Suprapubic skin (tissue), 4 donors: ENCODE data around the gene STIP1. TPM values are rescaled to one million over a fixed set of nuclear protein-coding genes. Genes with fewer than 3 reads are reported as not detected.
A peak's percentile ranks its signal among the peaks of the same experiment; 100 is the strongest.

Source experiments
- DNase-seq, 2 donors: peaks; one replicate each; pipeline ENCODE4 v3.0.0-alpha.2; 2019; ENCODE audit warnings: low spot score in 2 of 2
- H3K27ac ChIP-seq: fragments of 200-600 bp; sonication (generic); one replicate; pipeline ENCODE4 v1.5.1; 2019
- H3K27me3 ChIP-seq: fragments of 200-600 bp; sonication (generic); one replicate; pipeline ENCODE4 v1.5.1; 2019
- H3K36me3 ChIP-seq: fragments of 200-600 bp; sonication (generic); one replicate; pipeline ENCODE4 v1.5.1; 2019
- H3K4me1 ChIP-seq: fragments of 200-600 bp; sonication (generic); one replicate; pipeline ENCODE4 v1.5.1; 2019
- H3K4me3 ChIP-seq: fragments of 200-600 bp; sonication (generic); one replicate; pipeline ENCODE4 v1.5.1; 2019; ENCODE audit warnings: mild to moderate bottlenecking
- H3K9me3 ChIP-seq: fragments of 200-600 bp; sonication (generic); one replicate; pipeline ENCODE4 v1.5.1; 2019
- EP300 ChIP-seq: sonication (generic); formaldehyde crosslinking; IDR thresholded peaks from one replicate; pipeline ENCODE4 v1.6.1; 2017; ENCODE audit warnings: antibody characterized with exemption
- POLR2A ChIP-seq, 2 donors: fragments of 450-650 bp; IDR thresholded peaks; one replicate each; pipeline ENCODE4 v1.6.1; 2017; ENCODE audit warnings: antibody characterized with exemption in 2 of 2, mild to moderate bottlenecking in 2 of 2, moderate library complexity in 2 of 2
- POLR2AphosphoS5 ChIP-seq, 3 donors: sonication (generic); formaldehyde crosslinking; IDR thresholded peaks; one replicate each; pipeline ENCODE4 v1.6.1; 2017; ENCODE audit warnings: antibody characterized with exemption in 3 of 3
- WGBS: methylation state at CpG from one replicate; pipeline ENCODE4 v1.1.5; 2018; 5-methylcytosine and 5-hydroxymethylcytosine counted together
- total RNA-seq, 4 donors: library from RNA; depleted of rRNA; stranded (reverse); fragments of >200 nt; gene quantifications; one replicate each; pipeline ENCODE4 v1.1.0, GENCODE V29; 2016
- TF ChIP-seq, protein P1 (sequence below), 2 donors: fragments of 200-600 bp in 1 of 2; fragments of 450-650 bp in 1 of 2; sonication (generic) in 1 of 2; IDR thresholded peaks; one replicate each; pipeline ENCODE4 v1.5.1; 2016 to 2019; ENCODE audit warnings: antibody characterized with exemption in 2 of 2, mild to moderate bottlenecking in 1 of 2, moderate library complexity in 1 of 2

Gene STIP1
- total RNA-seq, 4 donors from 2014 or later = 47.1 to 93.9 (median 87.4) TPM

DNA sequence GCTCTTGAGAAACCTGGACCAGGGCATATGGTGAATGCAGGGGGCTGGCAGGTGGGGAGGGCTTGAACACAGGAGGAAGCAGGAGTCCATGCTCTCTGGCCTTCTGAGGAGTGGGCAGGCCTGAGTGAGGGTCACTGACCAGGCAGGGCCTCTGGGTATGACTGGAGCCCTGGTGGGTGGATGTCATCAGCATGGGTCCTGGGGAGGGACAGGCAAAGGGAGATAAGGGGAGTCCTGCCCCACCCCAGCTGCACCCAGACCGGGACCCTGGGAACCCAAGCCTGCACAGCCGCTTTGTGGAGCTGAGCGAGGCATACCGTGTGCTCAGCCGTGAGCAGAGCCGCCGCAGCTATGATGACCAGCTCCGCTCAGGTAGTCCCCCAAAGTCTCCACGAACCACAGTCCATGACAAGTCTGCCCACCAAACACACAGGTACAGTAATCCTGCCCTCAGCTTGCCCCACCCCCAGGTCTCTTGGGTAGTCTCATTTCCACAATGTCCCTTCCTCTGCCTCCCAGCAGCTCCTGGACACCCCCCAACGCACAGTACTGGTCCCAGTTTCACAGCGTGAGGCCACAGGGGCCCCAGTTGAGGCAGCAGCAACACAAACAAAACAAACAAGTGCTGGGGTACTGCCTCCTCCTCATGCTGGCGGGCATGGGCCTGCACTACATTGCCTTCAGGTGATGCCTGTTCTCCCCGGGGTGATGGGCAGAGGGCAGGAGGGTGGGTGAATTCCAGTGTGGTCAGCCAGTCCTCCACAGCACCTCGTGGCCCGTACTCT lies 46.4 kb downstream of the STIP1 start:
- Histone ChIP-seq H3K27me3 (no peaks in the 10 kb centered on the region), H3K4me3 (no peak overlapping the region), H3K9me3 (no peaks in the 10 kb centered on the region), H3K27ac (no peak overlapping the region), H3K4me1 (peaks cover 82% of the 10 kb centered on the region), H3K36me3 (peaks cover 3% of the 10 kb centered on the region)
- peak in 1 of 2 donors; percentile 68 for DNase-seq
- WGBS = 74% methylated on average over 15 of the region's 15 CpGs
- TF ChIP-seq POLR2AphosphoS5 (IDR thresholded peaks at IDR 0.05) = no peak
- no peak for TF ChIP-seq EP300
- TF ChIP-seq, protein P1, sequence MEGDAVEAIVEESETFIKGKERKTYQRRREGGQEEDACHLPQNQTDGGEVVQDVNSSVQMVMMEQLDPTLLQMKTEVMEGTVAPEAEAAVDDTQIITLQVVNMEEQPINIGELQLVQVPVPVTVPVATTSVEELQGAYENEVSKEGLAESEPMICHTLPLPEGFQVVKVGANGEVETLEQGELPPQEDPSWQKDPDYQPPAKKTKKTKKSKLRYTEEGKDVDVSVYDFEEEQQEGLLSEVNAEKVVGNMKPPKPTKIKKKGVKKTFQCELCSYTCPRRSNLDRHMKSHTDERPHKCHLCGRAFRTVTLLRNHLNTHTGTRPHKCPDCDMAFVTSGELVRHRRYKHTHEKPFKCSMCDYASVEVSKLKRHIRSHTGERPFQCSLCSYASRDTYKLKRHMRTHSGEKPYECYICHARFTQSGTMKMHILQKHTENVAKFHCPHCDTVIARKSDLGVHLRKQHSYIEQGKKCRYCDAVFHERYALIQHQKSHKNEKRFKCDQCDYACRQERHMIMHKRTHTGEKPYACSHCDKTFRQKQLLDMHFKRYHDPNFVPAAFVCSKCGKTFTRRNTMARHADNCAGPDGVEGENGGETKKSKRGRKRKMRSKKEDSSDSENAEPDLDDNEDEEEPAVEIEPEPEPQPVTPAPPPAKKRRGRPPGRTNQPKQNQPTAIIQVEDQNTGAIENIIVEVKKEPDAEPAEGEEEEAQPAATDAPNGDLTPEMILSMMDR (IDR thresholded peaks at IDR 0.05) = no peak
- TF ChIP-seq POLR2A (IDR thresholded peaks at IDR 0.05) = no peak

DNA sequence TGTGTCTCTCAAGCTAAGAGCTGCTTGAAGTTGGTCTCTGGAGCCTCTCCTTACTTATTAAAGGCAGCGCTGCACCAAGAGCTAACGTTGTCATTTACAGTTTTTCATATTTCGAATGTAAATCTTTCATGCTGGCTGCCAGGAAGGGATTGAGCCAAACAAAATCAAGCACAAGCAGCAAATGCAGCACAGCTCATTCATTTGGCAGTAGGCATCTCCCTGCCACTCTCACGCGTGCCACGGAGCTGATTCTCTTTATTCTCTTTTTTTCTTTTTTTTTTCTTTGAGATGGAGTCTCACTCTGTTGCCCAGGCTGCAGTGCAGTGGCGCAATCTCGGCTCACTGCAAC lies 47.0 kb downstream of the STIP1 start:
- H3K4me1 ChIP-seq = peaks cover 82% of the 10 kb centered on the region
- no peaks in the 10 kb centered on the region for H3K27me3 ChIP-seq
- H3K4me3 ChIP-seq = no peak overlapping the region
- no peaks in the 10 kb centered on the region for H3K9me3 ChIP-seq
- no peak overlapping the region for H3K27ac ChIP-seq
- TF ChIP-seq POLR2AphosphoS5 (IDR thresholded peaks at IDR 0.05) (no peak), POLR2A (IDR thresholded peaks at IDR 0.05) (no peak), EP300 (no peak)
- TF ChIP-seq, protein P1 (IDR thresholded peaks at IDR 0.05) = no peak
- H3K36me3 ChIP-seq = peaks cover 7% of the 10 kb centered on the region
- DNase-seq = no peak
- 66% methylated on average over 8 of the region's 8 CpGs for WGBS

DNA sequence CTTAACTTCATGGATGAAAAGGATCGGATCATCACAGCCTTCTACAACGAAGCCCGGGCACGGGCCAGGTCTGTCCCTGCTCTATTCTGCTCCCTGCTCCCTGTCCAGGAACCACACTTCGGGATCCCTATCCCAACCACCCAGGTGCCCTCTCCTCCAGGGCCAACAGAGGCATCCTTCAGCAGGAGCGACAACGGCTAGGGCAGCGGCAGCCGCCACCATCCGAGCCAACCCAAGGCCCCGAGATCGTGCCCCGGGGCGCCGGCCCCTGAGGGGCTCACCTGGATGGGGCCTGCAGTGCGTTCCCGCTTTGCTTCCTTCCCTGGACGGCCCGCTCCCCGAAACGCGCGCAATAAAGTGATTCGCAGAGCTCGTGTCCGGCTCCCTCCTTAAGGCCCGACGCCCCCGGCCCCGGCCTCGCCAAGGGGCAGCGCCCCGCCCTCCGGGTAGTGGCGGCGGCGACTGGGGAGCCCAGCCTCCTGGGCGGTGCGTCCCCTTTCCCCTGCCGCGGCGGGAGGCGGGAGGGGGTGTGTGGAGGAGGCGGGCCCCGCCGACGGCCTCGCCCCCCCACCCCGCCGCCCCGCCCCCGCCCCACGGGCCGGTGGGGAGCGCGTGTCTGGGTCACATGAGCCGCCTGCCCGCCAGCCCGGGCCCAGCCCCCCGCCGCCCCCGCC lies 48.1 kb downstream of the STIP1 start, which contains the start of gene VEGFB:
TSS of gene VEGFB (plus strand) at position 672 of the 674 bp plus-strand sequence. CDS start 250 bp downstream, outside the sequence.
- H3K9me3 ChIP-seq = no peaks in the 10 kb centered on the region
- H3K36me3 ChIP-seq = peaks cover 18% of the 10 kb centered on the region
- peak in 1 of 2 donors; percentile 85 for DNase-seq
- H3K27ac ChIP-seq = peak within 1 kb of the TSS; percentile 86
- no peaks in the 10 kb centered on the region for H3K27me3 ChIP-seq
- peak within 1 kb of the TSS; percentile 73 for H3K4me3 ChIP-seq
- WGBS = 4% methylated on average over 13 of the region's 62 CpGs
- TF ChIP-seq EP300 = no peak
- no peak for TF ChIP-seq POLR2A (IDR thresholded peaks at IDR 0.05)
- TF ChIP-seq, protein P1 (IDR thresholded peaks at IDR 0.05) = no peak
- peaks cover 89% of the 10 kb centered on the region for H3K4me1 ChIP-seq

DNA sequence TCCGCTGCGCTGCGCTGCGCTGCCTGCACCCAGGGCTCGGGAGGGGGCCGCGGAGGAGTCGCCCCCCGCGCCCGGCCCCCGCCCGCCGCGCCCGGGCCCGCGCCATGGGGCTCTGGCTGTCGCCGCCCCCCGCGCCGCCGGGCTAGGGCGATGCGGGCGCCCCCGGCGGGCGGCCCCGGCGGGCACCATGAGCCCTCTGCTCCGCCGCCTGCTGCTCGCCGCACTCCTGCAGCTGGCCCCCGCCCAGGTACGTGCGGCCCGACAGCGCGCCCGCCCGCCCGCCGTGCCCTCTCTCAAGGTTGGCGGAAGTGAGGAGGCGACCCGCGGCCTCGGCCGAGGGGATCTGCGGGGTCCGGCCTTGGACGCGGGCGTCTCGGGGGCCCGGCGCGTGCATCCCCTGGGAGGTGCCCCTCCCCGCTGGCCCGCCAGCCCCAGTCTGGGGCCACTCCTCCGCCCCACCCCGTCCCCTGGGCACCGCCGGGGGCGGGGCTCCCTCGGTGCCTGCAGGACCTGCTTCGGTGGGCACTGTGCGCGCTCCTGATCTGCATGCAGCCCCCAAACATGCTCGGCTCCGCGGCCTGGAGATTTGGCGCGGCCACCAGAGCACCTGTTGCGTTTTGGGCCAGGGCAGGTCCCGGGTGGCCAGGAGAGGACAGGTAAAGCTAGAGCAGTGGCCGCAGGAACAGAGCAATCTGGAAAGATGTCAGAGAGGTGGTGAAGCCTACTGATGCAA lies 48.8 kb downstream of the STIP1 start:
- no peak for DNase-seq
- peaks cover 91% of the 10 kb centered on the region for H3K4me1 ChIP-seq
- H3K9me3 ChIP-seq = no peaks in the 10 kb centered on the region
- 7% methylated on average over 3 of the region's 80 CpGs for WGBS
- TF ChIP-seq, protein P1 (IDR thresholded peaks at IDR 0.05) = no peak
- no peak for TF ChIP-seq POLR2A (IDR thresholded peaks at IDR 0.05)
- TF ChIP-seq EP300 = no peak
- TF ChIP-seq POLR2AphosphoS5 (IDR thresholded peaks at IDR 0.05) = no peak
- H3K36me3 ChIP-seq = peaks cover 20% of the 10 kb centered on the region
- H3K27ac ChIP-seq = peak overlapping the region; percentile 86
- peak overlapping the region; percentile 73 for H3K4me3 ChIP-seq
- no peaks in the 10 kb centered on the region for H3K27me3 ChIP-seq
